ENCODE measurements around the gene ABCC5. TPM values are rescaled to one million over a fixed set of nuclear protein-coding genes. Genes with fewer than 3 reads are reported as not detected.

The ABCC5 gene
- total RNA-seq, 1 donor from 2014 or later = 50.9 TPM

DNA sequence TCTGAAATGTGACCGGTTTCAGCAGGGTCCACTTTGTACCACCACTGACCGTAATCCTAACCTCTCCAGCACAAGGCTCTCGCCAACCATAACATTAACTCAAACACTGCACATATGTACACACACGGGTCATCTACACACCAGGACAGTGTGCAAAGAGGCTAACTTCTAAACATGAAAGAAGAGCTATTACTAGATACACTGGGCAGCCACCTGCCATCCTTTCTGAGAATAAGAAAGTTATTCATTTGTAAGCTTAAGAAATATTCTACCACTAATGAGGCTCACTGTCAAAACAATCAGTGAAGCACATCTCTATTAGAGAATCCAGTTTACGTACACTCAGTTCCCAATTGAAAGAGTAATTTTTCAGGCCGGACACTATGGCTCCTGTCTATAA, 73.9 kb downstream of the ABCC5 start:
- Mint-ChIP-seq H3K9me3 (no peaks in the 10 kb centered on the region), H3K4me3 (no peak overlapping the region), H3K27me3 (ENCODE audit: low read depth) (no peaks in the 10 kb centered on the region), H3K4me1 (no peaks in the 10 kb centered on the region), H3K27ac (ENCODE audit: unreplicated experiment) (no peak overlapping the region), H3K36me3 (ENCODE audit: low read depth) (peaks cover 11% of the 10 kb centered on the region)
- TF ChIP-seq, protein P1, sequence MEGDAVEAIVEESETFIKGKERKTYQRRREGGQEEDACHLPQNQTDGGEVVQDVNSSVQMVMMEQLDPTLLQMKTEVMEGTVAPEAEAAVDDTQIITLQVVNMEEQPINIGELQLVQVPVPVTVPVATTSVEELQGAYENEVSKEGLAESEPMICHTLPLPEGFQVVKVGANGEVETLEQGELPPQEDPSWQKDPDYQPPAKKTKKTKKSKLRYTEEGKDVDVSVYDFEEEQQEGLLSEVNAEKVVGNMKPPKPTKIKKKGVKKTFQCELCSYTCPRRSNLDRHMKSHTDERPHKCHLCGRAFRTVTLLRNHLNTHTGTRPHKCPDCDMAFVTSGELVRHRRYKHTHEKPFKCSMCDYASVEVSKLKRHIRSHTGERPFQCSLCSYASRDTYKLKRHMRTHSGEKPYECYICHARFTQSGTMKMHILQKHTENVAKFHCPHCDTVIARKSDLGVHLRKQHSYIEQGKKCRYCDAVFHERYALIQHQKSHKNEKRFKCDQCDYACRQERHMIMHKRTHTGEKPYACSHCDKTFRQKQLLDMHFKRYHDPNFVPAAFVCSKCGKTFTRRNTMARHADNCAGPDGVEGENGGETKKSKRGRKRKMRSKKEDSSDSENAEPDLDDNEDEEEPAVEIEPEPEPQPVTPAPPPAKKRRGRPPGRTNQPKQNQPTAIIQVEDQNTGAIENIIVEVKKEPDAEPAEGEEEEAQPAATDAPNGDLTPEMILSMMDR (conservative IDR thresholded peaks at IDR 0.05) = no peak
- DNase-seq (ENCODE audit: low read depth, low spot score) = no peak

DNA sequence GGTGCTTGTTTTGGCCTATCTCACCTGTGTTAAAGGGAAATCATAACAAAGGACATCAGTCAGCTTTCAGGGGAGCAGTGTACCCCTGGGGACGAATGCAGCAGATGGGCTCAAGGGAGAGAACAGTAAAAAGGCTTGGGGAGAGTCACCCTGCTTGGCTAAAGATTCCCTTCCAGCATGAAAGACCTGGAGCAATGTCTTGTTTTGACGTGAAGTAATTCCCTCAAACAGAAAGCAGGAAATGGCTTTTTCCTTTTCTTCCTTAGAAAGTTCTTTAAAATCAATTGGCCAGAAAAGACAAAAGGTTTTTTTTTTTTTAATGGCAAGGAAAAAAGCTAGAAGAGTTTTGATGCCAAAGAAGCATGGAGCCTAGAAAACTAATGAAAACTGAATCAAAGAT, 76.5 kb downstream of the ABCC5 start:
- Mint-ChIP-seq H3K9me3 (no peaks in the 10 kb centered on the region), H3K4me3 (no peak overlapping the region), H3K4me1 (no peaks in the 10 kb centered on the region), H3K27me3 (ENCODE audit: low read depth) (no peaks in the 10 kb centered on the region), H3K27ac (ENCODE audit: unreplicated experiment) (no peak overlapping the region), H3K36me3 (ENCODE audit: low read depth) (peaks cover 16% of the 10 kb centered on the region)
- TF ChIP-seq, protein P1 (conservative IDR thresholded peaks at IDR 0.05) = no peak
- DNase-seq (ENCODE audit: low read depth, low spot score) = no peak

DNA sequence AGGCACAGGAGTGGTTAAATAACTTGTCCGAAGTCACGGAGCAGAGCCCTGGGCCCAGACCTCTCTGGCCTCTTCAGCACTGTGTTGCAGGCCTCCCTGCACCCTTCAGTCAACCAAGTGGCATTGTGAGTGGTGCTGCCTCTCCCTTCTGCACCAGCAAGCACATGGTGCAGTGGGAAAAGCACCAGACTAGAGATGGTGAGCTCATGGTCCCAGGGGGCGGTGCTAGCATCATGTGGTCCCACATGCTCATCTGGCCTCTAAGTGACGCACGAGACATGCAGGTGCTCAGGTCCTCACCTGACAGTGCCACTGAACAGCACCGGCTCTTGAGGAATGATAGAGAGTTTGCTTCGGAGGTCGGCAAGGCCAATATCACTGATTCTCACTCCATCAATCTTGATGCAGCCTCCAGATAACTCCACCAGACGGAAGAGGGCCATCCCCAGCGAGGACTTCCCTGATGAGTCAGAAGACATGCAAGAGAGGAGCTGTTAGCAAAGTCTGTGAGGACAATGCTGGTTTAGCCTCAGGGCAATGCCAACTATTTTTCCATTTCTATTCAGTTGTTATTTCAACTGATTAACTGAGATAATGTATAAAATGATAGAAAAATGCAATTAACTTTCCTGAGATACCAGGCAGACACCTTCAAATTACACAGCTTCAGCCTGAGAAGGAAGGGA, 79.9 kb downstream of the ABCC5 start:
- Mint-ChIP-seq H3K9me3 (no peaks in the 10 kb centered on the region), H3K27ac (ENCODE audit: unreplicated experiment) (no peak overlapping the region), H3K4me1 (no peaks in the 10 kb centered on the region), H3K4me3 (no peak overlapping the region), H3K36me3 (ENCODE audit: low read depth) (peaks cover 21% of the 10 kb centered on the region), H3K27me3 (ENCODE audit: low read depth) (no peaks in the 10 kb centered on the region)
- no peak for DNase-seq (ENCODE audit: low read depth, low spot score)
- TF ChIP-seq, protein P1 (conservative IDR thresholded peaks at IDR 0.05) = no peak

DNA sequence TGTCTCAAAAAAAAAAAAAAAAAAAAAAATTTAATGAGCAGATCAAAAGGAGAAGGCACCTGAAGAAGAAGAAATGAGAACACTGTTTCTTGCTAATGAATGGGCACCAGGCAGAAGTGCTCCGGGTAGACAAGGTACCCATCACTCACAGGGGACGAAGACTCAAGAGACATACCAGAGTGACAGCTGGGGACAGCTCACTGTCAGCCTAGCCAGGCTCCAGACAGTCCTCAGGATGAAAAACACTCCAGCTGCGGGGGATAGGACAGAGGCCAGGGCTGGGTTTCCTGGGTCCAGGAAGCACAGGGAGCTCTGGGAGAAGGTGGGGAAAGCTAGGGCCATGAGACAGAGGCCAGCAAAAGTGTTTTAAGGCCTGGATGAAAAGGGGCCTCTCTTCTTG, 84.5 kb downstream of the ABCC5 start:
- DNase-seq (ENCODE audit: low read depth, low spot score) = no peak
- no peak overlapping the region for H3K4me3 Mint-ChIP-seq
- no peaks in the 10 kb centered on the region for H3K4me1 Mint-ChIP-seq
- TF ChIP-seq, protein P1 (conservative IDR thresholded peaks at IDR 0.05) = no peak
- peak overlapping the region; percentile 72 for H3K27ac Mint-ChIP-seq (ENCODE audit: unreplicated experiment)
- H3K9me3 Mint-ChIP-seq = no peaks in the 10 kb centered on the region
- no peaks in the 10 kb centered on the region for H3K27me3 Mint-ChIP-seq (ENCODE audit: low read depth)
- peaks cover 11% of the 10 kb centered on the region for H3K36me3 Mint-ChIP-seq (ENCODE audit: low read depth)

DNA sequence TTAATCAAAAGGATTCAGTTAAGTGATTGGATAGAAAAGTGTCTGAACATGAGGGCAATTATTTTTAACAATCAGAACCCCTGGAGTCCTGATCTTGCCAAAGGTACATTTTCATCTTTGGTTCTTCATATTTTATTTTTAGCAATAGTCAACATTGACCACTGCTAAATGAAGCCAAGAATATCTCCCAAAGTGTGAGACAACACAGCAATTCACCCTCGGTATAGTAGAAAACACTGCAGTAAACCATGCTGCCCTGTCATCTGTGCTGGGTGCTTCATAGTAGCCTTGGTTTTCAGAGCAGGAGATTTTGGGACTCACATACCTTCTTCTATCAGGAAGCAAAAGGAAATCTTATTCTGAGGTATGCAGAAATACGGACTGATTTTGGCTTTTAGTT, 85.8 kb downstream of the ABCC5 start:
- Mint-ChIP-seq H3K4me1 (no peaks in the 10 kb centered on the region), H3K9me3 (no peaks in the 10 kb centered on the region), H3K4me3 (no peak overlapping the region), H3K27ac (ENCODE audit: unreplicated experiment) (no peak overlapping the region), H3K36me3 (ENCODE audit: low read depth) (peaks cover 7% of the 10 kb centered on the region), H3K27me3 (ENCODE audit: low read depth) (no peaks in the 10 kb centered on the region)
- TF ChIP-seq, protein P1 (conservative IDR thresholded peaks at IDR 0.05) = no peak
- DNase-seq (ENCODE audit: low read depth, low spot score) = no peak
